Colon (tissue), 2 donors: Measurements from ENCODE around the gene MFSD6.
"Not testable (repeated sequence)": the region's sequence is repeated elsewhere in the genome, so short reads cannot be mapped to it uniquely, and the experiment has no call there.

Experiments
- FAIRE-seq: peaks from 2 replicates; lab custom pipeline; 2012; peaks lifted over from hg19 to GRCh38; lab: Jason Lieb, UNC
- donor health status: control.
- donor health status: control.

MFSD6 gene

GRCh38 chr2:190407662-190408537, at the start of gene MFSD6:
TSS of gene MFSD6 (plus strand) at chr2:190408355. CDS start at chr2:190436030, 27,675 bp downstream.
- FAIRE-seq = no peak

- not testable (repeated sequence) for FAIRE-seq
Measured at GRCh38 chr2:190358655-190359448, 49.3 kb upstream of the MFSD6 start.

- no peak for FAIRE-seq
Measured at GRCh38 chr2:190360561-190360960, 47.6 kb upstream of the MFSD6 start.

- FAIRE-seq = no peak
Measured at GRCh38 chr2:190360965-190361364, 47.2 kb upstream of the MFSD6 start.

- FAIRE-seq = no peak
Measured at GRCh38 chr2:190361572-190361971, 46.6 kb upstream of the MFSD6 start.

GRCh38 chr2:190362894-190363293, 45.3 kb upstream of the MFSD6 start:
- FAIRE-seq = no peak

- no peak for FAIRE-seq
Measured at GRCh38 chr2:190365499-190366204, 42.5 kb upstream of the MFSD6 start.

GRCh38 chr2:190366248-190366753, 41.9 kb upstream of the MFSD6 start:
- no peak for FAIRE-seq

GRCh38 chr2:190367091-190367490, 41.1 kb upstream of the MFSD6 start:
- no peak for FAIRE-seq

DNA sequence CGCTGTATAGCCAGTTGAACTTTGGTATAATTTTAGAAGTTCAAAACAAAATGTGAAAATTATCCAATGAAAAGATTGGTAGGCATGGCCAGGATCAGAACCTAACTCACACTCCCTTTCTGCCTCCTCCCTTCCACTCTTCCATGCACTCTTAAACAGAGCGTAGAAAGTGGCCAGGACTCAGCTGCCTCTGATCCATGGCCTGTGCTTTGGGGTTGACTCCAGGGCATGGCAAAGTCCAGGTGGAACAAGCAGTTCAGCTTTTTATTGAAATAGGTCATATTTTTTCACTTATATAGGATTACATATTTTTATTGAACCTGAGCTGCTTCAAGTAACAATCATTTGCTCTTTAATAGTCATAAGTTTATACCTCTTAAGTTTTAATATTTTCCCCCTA, 38.5 kb upstream of the MFSD6 start:
- no peak for FAIRE-seq

DNA sequence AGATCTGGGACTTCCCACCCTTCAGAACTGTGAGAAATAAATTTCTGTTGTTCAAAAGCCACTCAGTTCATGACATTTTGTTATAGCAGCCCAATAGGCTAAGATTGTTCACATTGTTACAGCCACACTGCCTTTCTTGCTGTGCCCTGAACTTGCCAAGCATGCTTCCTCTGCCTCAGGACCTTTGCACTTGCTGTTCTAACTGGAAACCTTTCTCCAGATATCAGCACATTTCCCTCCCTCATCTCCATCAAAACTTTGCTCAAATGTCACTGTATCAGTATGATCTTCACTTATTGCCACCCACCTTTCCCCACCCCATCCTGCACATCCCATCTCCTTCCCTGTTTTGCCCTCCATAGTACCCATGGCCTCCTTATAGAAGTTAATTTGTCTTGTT, 32.1 kb upstream of the MFSD6 start:
- no peak for FAIRE-seq

- no peak for FAIRE-seq
Measured at GRCh38 chr2:190376591-190377245, 31.4 kb upstream of the MFSD6 start.

GRCh38 chr2:190378880-190379237, 29.3 kb upstream of the MFSD6 start:
- FAIRE-seq = no peak

DNA sequence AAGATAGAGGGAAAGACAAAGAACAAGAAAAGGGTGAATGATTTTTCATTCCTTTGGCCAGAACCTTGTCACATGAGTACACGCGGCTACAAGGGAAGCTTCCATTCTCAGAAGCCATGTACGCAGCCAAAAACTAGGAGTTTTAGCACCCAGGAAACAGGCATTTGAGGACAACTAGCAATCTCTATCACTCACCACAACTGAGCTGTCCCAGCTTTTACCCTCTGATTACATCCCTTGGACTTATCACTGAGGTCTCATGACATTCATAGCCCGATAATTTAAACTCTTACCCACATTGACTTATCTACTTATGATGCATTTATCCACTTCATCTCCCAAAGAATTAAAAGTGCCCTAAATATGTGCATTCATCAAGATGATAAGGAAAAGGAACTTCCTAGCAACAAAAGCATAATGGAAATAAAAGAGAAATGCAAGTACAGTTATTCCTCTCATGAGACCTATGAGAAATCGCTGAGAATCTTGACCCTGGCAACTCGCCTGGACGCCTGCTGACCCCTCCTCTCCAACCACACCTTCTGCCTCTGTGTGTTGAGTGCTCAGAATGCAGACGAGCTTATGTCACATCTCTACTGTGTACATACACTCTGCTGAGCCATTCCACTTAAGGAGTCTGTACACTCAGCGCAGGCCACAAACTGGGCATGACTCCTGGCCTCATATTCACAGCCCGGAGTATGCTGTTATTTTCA, 28.7 kb upstream of the MFSD6 start:
- FAIRE-seq = no peak

DNA sequence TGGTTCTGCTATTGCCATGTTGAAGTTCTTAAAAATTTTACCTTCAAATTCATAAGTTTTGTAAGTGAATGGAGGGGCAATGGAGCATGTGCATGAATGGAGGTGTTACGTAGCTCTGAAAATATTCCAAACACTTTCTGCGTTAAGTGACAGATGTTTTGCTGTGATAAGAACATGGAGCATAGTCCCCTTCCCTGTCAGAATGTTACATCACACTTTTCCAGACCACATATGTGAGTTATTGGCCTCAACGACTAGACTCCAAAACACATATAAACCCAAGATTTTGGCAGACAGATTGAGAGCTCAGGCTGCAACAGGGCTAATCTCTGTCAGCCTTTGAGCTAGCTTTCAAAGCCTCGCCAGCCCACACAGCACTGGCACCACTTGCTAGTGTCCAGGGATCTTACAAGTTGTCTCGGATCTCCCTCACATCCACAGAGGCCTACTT, 27.2 kb upstream of the MFSD6 start:
- FAIRE-seq = no peak

- FAIRE-seq = no peak
Measured at GRCh38 chr2:190382851-190383250, 25.3 kb upstream of the MFSD6 start.

GRCh38 chr2:190387422-190387821, 20.7 kb upstream of the MFSD6 start:
- FAIRE-seq = no peak

DNA sequence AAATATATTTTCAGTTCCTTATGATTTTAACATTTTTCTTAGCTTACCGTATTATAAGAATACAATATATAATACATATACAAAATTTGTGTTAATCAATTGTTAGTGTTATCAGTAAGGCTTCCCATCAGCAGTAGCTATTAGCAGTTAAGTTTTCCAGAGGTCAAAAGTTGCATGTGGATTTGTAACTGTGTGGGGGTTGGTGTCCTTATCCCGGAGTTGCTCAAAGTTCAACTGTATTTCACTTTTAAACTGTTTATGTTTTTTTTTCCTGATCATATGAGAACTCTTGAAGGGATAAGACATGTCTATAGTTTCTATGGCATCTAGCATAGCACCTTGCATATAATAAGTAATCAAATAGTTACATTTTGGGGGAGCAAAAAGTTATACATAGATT, 11.9 kb upstream of the MFSD6 start:
- no peak for FAIRE-seq

DNA sequence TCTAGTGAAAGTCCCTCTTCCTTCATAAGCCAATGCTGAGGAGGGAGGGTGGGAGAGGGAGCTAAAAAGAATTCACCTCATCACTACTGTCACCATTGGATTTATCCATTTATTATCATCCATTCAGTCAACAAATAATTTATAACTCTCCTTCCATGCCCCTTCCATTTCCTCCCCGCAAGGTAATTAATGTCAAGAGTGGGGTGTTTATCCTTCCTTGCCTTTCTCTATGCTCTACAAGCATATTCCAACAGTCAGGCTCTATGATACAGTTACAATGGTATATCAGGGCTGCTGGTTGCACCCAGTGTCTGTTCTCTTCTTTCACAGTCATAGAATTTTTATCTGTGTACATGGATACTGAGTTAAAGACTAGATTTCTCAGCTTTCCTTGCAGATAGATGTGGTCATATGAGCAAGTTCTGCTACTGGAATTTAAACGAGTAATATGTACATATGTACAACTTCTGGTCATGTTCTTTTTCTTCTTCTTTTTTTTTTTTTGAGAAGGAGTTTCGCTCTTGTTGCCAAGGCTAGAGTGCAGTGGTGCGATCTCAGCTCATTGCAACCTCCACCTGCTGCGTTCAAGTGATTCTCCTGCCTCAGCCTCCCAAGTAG, 5.1 kb upstream of the MFSD6 start:
- no peak for FAIRE-seq

GRCh38 chr2:190404487-190404886, 3.7 kb upstream of the MFSD6 start:
- FAIRE-seq = no peak

GRCh38 chr2:190405070-190405469, 3.1 kb upstream of the MFSD6 start:
- no peak for FAIRE-seq
